K562 (cell line): ENCODE measurements around the gene DDIT3. TPM values are rescaled to one million over a fixed set of nuclear protein-coding genes. Genes with fewer than 3 reads are reported as not detected.

Experiments
- ATAC-seq: fragments of 200-7000 bp; cut with Tn5 transposase; 3 replicates; pipeline ENCODE4 v1.9.1; 2020; ENCODE audit warnings: moderate library complexity
- BruUV-seq: library from RNA; stranded (reverse); fragments of 400-500 nt; replicated peaks from 2 replicates; lab custom pipeline; 2021; lab: Mats Ljungman, UMichigan
- CTCF ChIA-PET: fragments of 300-600 bp; formaldehyde crosslinking; extraction: SDS; loops from one replicate; lab custom pipeline; 2021; ENCODE audit warnings: low intra/inter-chr PET ratio; lab: Yijun Ruan, JAX
- POLR2A ChIA-PET: fragments of 300-600, 350-650 bp; sonication (Branson Sonifier 250); formaldehyde crosslinking; extraction: SDS; loops from one replicate; lab custom pipeline; 2021; ENCODE audit warnings: antibody characterized with exemption, inconsistent platforms; lab: Yijun Ruan, JAX
- DNase-seq, 4 experiments: peaks; one replicate each; pipeline versions ENCODE4 v3.0.0 to v3.0.0-alpha.2; 2011 to 2018; ENCODE audit warnings: low spot score in 3 of 4, mixed read lengths in 3 of 4; ENCODE audit errors: extremely low read depth in 1 of 4
- FAIRE-seq: peaks from 2 replicates; lab custom pipeline; 2011; peaks lifted over from hg19 to GRCh38; lab: Jason Lieb, UNC
- H2AFZ ChIP-seq: 2 replicates; pipeline ENCODE4 v1.6.0; 2011; ENCODE audit warnings: low read depth, low read length, control low read depth, inconsistent platforms
- H3K27ac ChIP-seq: fragments of 200-600 bp; 3 replicates; pipeline ENCODE4 v1.8.0; 2011; ENCODE audit warnings: low read depth, mild to moderate bottlenecking, control low read depth, inconsistent platforms, low read length, moderate library complexity, mixed read lengths; ENCODE audit errors: extremely low read depth
- H3K27me3 ChIP-seq, 2 experiments: fragments of 300-600 bp in 1 of 2; 2 replicates in 1 of 2; 3 replicates in 1 of 2; pipeline versions ENCODE4 v1.6.0 to v1.8.0; 2011; ENCODE audit warnings: inconsistent platforms in 2 of 2, low read length in 2 of 2, mild to moderate bottlenecking in 1 of 2, mixed read lengths in 1 of 2, moderate library complexity in 1 of 2; ENCODE audit not compliant: control insufficient read depth in 2 of 2, insufficient read depth in 2 of 2
- H3K36me3 ChIP-seq: fragments of 300-600 bp; 3 replicates; pipeline ENCODE4 v1.8.0; 2011; ENCODE audit warnings: mild to moderate bottlenecking, low read length, inconsistent platforms; ENCODE audit not compliant: control insufficient read depth, insufficient read depth
- H3K4me1 ChIP-seq, 2 experiments: fragments of 200-600 bp in 1 of 2; replicated peaks in 1 of 2; 2 replicates in 1 of 2; 3 replicates in 1 of 2; pipeline versions ENCODE4 v1.5.1 to v1.8.0; 2011; ENCODE audit warnings: inconsistent platforms in 2 of 2, low read length in 2 of 2, mild to moderate bottlenecking in 1 of 2, mixed read lengths in 1 of 2, moderate library complexity in 1 of 2; ENCODE audit not compliant: control insufficient read depth in 2 of 2, insufficient read depth in 2 of 2
- H3K4me2 ChIP-seq: 2 replicates; pipeline ENCODE4 v1.6.1; 2011; ENCODE audit warnings: low read length, control low read depth, inconsistent platforms, mixed read lengths; ENCODE audit not compliant: insufficient read depth
- H3K4me3 ChIP-seq: fragments of 200-600 bp; sonication (generic), shearing (Covaris generic); 2 replicates; pipeline ENCODE4 v1.5.1; 2016; ENCODE audit warnings: control low read depth, inconsistent platforms
- H3K79me2 ChIP-seq: fragments of 200-600 bp; 3 replicates; pipeline ENCODE4 v1.8.0; 2011; ENCODE audit warnings: low read length, inconsistent platforms; ENCODE audit not compliant: control insufficient read depth, insufficient read depth
- H3K9ac ChIP-seq, 2 experiments: 2 replicates each; pipeline versions ENCODE4 v1.6.0 to v1.6.1; 2011; ENCODE audit warnings: low read depth in 2 of 2, low read length in 2 of 2, control low read depth in 1 of 2, inconsistent platforms in 1 of 2, mild to moderate bottlenecking in 1 of 2, mixed read lengths in 1 of 2; ENCODE audit not compliant: insufficient read depth in 1 of 2
- H3K9me1 ChIP-seq: one replicate; pipeline ENCODE4 v1.6.0; 2011; ENCODE audit warnings: inconsistent platforms, mild to moderate bottlenecking, low read length, moderate library complexity; ENCODE audit not compliant: control insufficient read depth, insufficient read depth
- H3K9me3 ChIP-seq: replicated peaks from 2 replicates; pipeline ENCODE4 v1.5.1; 2011; ENCODE audit warnings: low read depth, low read length, inconsistent platforms; ENCODE audit not compliant: control insufficient read depth, insufficient read depth
- H4K20me1 ChIP-seq: replicated peaks from 2 replicates; pipeline ENCODE4 v1.6.1; 2011; ENCODE audit warnings: low read length, inconsistent platforms, mixed read lengths; ENCODE audit not compliant: control insufficient read depth, insufficient read depth
- ARID4B ChIP-seq: sonication (generic); formaldehyde crosslinking; IDR thresholded peaks from 2 replicates; pipeline ENCODE4 v1.8.0; 2022; ENCODE audit warnings: mild to moderate bottlenecking, missing genetic modification reagents
- CBX5 ChIP-seq: IDR thresholded peaks from 2 replicates; pipeline ENCODE4 v1.6.1; 2014; ENCODE audit warnings: low read depth, borderline replicate concordance
- E2F5 ChIP-seq: sonication (generic); formaldehyde crosslinking; IDR thresholded peaks from 2 replicates; pipeline ENCODE4 v1.8.0; 2022; ENCODE audit warnings: mild to moderate bottlenecking, missing genetic modification reagents
- MITF ChIP-seq: IDR thresholded peaks from 2 replicates; pipeline ENCODE4 v1.6.1; 2014; ENCODE audit warnings: antibody characterized with exemption
- MTA1 ChIP-seq: fragments of 450-650 bp; IDR thresholded peaks from 2 replicates; pipeline ENCODE4 v1.6.1; 2017; ENCODE audit warnings: borderline replicate concordance
- NRF1 ChIP-seq, 2 experiments: fragments of 450-650 bp; IDR thresholded peaks in 1 of 2; conservative IDR thresholded peaks in 1 of 2; 2 replicates each; pipeline ENCODE4 v1.6.1; 2014; ENCODE audit warnings: mild to moderate bottlenecking in 2 of 2
- POLR2A ChIP-seq: fragments of 450-650 bp; conservative IDR thresholded peaks from 2 replicates; pipeline ENCODE4 v1.6.1; 2016
- TARDBP ChIP-seq: fragments of 450-650 bp; IDR thresholded peaks from 2 replicates; pipeline ENCODE4 v1.6.1; 2016
- TEAD1 ChIP-seq, 2 experiments: fragments of 450-650 bp in 1 of 2; sonication (generic) in 1 of 2; formaldehyde crosslinking; IDR thresholded peaks; 2 replicates each; pipeline versions ENCODE4 v1.4.0 to v1.8.0; 2020 to 2022; ENCODE audit warnings: mild to moderate bottlenecking in 2 of 2, missing genetic modification reagents in 1 of 2
- THRAP3 ChIP-seq: fragments of 450-650 bp; IDR thresholded peaks from 2 replicates; pipeline ENCODE4 v1.6.1; 2016; ENCODE audit warnings: mild to moderate bottlenecking, inconsistent platforms, borderline replicate concordance
- ZBED1 ChIP-seq: IDR thresholded peaks from 2 replicates; pipeline ENCODE4 v1.6.1; 2014
- WGBS: fragments of 100-300 bp; shearing (Covaris generic); methylation state at CpG from one replicate; pipeline ENCODE4 v1.1.6; 2016; ENCODE audit warnings: low coverage, mixed read lengths; ENCODE audit not compliant: insufficient coverage; ENCODE audit errors: missing lambda C conversion rate; 5-methylcytosine and 5-hydroxymethylcytosine counted together
- in situ Hi-C: fragments of 300-500 bp; cut with MboI; formaldehyde crosslinking; loops from 4 replicates; pipeline ENCODE4 v1.15.0; 2018; ENCODE audit warnings: inconsistent platforms, mixed read lengths
- intact Hi-C: fragments of 100-400 bp; cut with micrococcal nuclease; formaldehyde crosslinking; loops from 2 replicates; pipeline ENCODE4 v1.14.2; 2022
- polyA plus RNA-seq, 8 experiments: library from polyadenylated mRNA; depleted of rRNA in 4 of 8; stranded (reverse) in 5 of 8; unstranded in 3 of 8; fragments of >200 nt; fragmentation: Nextera tagmentation in 2 of 8; fragmentation: Illumina TruSeq in 1 of 8; extraction: Ambion mirVana in 2 of 8; extraction: Trizol in 1 of 8; gene quantifications; 2 replicates each; pipeline versions ENCODE4 v1.2.1 to v1.2.3, GENCODE V29; 2011 to 2014; ENCODE audit warnings: inconsistent platforms in 1 of 8, missing spikeins in 1 of 8
- total RNA-seq, 7 experiments: library from RNA; depleted of rRNA in 6 of 7; stranded (reverse); fragments of >200 nt in 6 of 7; fragmentation: Illumina TruSeq in 2 of 7; extraction: Trizol in 2 of 7; gene quantifications; 2 replicates each; pipeline versions ENCODE4 v1.2.1 to v1.2.3, GENCODE V29; 2011 to 2021; ENCODE audit warnings: low replicate concordance in 1 of 7

DDIT3 gene
- total and polyA plus RNA-seq, 9 of the 15 experiments (the other 6 are each of a cell fraction or from before 2014, with no cell fraction given), result 59.1 to 272 (median 89.9) TPM

- peak overlapping the region; percentile 91 for H3K4me2 ChIP-seq
- H3K27ac ChIP-seq, result peak overlapping the region; percentile 96
- H3K79me2 ChIP-seq, result peaks cover 49% of the 10 kb centered on the region
- intact Hi-C loops, result loop anchor here (1.0 to 5.0 kb wide), 5 partner anchors 24 to 214 kb away; partner anchors contain the start of genes AGAP2, DCTN2 and MARS1
- peaks cover 22% of the 10 kb centered on the region for H4K20me1 ChIP-seq
- 2% methylated on average over 6 of the region's 38 CpGs for WGBS
- BruUV-seq, result TSS peak; percentile 42
- peaks cover 60% of the 10 kb centered on the region for H3K36me3 ChIP-seq
- ATAC-seq (peak; percentile 1), DNase-seq (peak in 3 of 4 experiments; percentile 84 to 92 (median 92)), FAIRE-seq (no peak)
- peak overlapping the region; percentile 54 for H2AFZ ChIP-seq
- peak overlapping the region; percentile 77 for H3K4me3 ChIP-seq
- H3K27me3 ChIP-seq, result no peaks in the 10 kb centered on the region
- CTCF ChIA-PET, result interaction anchor here (0.7 kb wide), 1 partner anchor 12 kb away, joined by 3 read pairs; no protein-coding TSS in a partner anchor
- peak overlapping the region; percentile 94 for H3K9ac ChIP-seq
- POLR2A ChIA-PET, result interaction anchor here (1.7 to 10.8 kb wide), 4 partner anchors 8 to 52 kb away, joined by 5 to 225 read pairs (median 16); partner anchors contain the start of gene DCTN2
- in situ Hi-C loops, result no loop called here
- no peaks in the 10 kb centered on the region for H3K9me1 ChIP-seq
- peaks cover 34 to 47% of the 10 kb centered on the region in 2 experiments for H3K4me1 ChIP-seq
- H3K9me3 ChIP-seq, result no peaks in the 10 kb centered on the region
- no peak for TF ChIP-seq ZBED1
- no peak for TF ChIP-seq THRAP3
- TF ChIP-seq POLR2A, result peak; percentile 47; the same call in 1 of the 2 replicates
- 0 out of 2 replicates have a peak, but pooled peaks have one; percentile 37 for TF ChIP-seq E2F5 (CRISPR knock-in tag)
- no peak for TF ChIP-seq MITF
- TF ChIP-seq TEAD1 (CRISPR knock-in tag; IDR thresholded peaks at IDR 0.05), result no peak
- TF ChIP-seq MTA1, result no peak
- TF ChIP-seq NRF1 (conservative IDR thresholded peaks at IDR 0.05 in 1 of 2, IDR thresholded peaks at IDR 0.05 in 1 of 2), result no peak
- no peak for TF ChIP-seq CBX5
- no peak; the same call in 1 of the 2 replicates for TF ChIP-seq ARID4B (CRISPR knock-in tag)
- TF ChIP-seq TARDBP, result 0 out of 2 replicates have a peak, but pooled peaks have one; percentile 31
Observed at GRCh38 chr12:57522887-57523705, 2.8 kb upstream of the DDIT3 start.
